Measurements from ENCODE around the gene CLPTM1L. TPM values are rescaled to one million over a fixed set of nuclear protein-coding genes. Genes with fewer than 3 reads are reported as not detected.

Gene CLPTM1L
- total RNA-seq, 1 donor from 2014 or later: 83.2 TPM

DNA sequence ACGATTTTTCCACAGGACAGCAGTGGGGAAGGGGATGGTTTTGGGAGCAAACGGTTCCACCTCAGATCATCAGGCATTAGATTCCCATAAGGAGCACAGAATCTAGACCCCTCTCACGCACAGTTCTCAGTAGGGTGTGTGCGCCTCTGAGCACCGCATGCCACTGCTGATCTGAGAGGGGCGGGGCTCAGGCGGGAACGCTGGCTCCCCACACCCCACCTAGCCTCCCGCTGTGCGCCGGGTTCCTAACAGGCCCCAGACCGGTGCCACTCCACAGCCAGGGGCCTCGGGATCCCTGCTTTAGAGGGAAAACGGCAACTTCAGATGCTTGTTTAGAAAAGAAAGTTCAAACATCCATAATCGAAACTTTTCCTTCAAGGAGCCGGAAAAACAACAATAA lies 70.4 kb downstream of the CLPTM1L start:
- DNase-seq (ENCODE audit: low spot score): no peak

DNA sequence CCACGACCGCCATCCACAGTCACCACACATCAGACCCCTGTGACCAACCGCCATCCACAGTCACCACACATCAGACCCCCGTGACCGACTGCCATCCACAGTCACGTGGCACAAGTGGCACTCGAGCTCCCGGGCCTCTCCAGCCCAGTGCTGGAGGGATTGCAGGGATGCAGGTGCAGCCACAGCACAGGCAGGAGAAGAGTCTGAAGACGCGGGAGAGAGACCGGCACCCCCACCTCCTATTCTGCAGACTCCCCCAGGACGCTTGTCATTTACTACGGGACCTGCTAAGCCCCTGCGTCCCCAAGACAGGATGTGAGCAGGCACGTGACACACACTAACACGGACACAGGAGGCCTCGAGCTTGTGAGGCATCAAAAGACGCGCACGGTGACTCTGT lies 71.2 kb downstream of the CLPTM1L start:
- no peak for DNase-seq (ENCODE audit: low spot score)

DNA sequence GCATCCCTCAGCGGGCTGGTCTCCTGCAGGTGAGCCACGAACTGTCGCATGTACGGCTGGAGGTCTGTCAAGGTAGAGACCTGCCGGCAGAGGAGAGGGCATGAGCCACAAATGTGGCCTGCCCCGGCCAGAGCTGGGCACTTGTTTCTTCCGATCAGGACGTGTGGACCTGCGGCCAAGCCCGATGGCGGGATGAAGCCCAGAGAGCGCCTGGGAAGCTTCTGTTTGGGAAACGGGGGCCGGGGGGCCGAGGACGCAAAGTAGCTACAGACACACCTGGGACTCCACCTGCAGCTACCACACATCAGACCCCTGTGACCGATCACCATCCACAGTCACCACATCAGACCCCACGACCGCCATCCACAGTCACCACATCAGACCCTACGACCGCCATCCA lies 72.7 kb downstream of the CLPTM1L start:
- DNase-seq (ENCODE audit: low spot score): no peak

DNA sequence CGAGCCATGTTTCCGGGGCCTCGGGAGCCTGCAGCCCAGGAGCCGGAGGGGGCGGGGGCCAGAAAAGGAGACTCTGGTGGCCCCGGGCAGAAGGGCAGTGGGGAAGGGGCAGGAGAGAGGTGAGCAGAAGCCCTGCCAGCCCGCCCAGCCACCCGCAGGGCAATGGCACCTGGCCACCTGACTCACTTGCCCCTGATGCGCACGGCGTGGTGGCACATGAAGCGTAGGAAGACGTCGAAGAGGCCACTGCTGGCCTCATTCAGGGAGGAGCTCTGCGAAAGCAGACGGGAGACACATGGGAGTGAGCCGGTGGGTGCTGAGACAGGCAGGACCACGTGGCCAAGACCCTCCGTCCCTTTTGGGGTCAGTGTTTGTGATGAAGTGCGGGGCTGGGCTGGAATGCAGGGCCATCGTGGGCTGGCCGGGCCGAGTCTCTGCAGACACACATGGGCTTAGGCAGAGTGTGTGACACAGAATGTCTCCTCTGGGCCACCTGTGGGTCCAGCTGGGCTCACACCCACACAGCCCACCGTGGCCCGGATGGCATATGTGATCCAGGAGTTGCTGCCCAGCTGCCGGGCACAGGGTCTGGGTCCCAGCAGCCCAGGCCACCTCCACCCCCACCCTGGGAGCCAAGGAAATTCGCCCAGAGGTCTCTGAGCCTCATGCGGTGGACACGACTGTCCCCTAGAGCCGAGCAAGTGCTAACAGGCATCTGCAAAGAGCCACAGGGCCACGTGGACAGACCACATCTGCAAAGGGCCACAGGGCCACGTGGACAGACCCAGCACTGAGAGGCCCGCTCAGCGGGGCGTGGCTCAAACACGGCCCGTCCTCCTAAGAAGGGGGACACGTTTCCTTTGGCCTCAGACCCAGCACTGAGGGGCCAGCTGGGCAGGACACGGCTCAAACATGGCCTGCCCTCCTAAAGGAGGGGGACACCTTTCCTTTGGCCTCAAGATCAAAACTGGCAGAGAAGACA lies 73.7 kb downstream of the CLPTM1L start:
- no peak for DNase-seq (ENCODE audit: low spot score)

DNA sequence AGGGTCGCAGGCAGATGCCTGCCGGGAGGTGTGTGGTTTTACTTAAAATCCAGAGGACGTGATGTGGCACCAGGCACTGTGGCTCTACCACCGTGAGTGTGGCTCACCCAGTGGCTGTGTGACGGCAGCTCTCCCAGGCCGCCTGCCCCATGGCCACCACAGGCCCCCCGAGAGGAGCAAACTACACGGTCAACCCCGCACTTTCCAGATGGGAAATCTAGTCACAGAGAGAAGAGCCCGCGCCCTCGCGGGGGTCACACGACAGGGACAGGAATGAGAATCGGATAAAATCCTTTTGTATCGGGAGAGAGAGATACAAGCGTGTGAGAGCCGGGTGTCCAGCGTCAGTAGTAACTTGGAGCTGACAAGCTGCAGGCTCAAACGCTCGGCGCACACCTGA lies 74.5 kb downstream of the CLPTM1L start:
- no peak for DNase-seq (ENCODE audit: low spot score)

DNA sequence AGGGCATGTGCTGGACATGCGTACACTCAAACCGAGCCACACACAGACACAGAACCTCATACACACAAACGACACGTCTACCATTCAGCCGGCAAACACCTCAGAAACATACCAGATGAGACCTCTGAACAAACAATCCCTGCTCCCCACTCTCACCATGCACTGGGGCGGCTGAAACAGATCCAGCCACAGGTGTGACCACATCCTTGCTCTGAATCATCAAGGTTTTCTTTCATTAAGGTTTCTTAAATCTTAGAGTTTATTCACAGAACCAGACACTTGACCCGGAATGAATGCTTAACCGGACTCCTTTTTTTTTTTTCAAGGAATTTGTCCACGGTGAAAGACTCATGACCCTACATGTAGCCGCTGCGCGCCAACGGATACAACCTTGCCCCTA lies 76.2 kb downstream of the CLPTM1L start:
- no peak for DNase-seq (ENCODE audit: low spot score)

DNA sequence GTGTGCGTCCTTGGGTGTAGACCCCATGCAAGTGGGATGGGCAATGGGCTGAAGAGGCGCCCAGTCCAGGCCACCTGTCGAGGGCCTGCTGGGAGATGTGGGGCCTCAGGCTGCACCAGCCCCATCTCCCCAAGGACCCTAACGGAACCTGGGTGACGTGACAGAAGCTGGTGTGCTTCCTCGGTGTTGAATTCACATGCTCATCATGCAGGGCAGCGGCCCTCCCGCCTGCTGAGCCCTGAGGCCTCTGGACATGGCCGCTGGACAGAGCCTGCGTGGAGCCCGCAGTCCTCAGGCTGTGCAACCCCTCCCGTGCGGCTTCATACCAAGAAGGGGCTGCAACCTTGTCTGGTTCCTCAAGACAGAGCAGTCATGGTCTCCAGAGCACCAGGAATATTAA lies 76.8 kb downstream of the CLPTM1L start:
- no peak for DNase-seq (ENCODE audit: low spot score)

Other genes with a start within 250 kb of the CLPTM1L start
- 344 TPM for gene SLC12A7, start 233.0 kb downstream of the CLPTM1L start, total RNA-seq
- 179 TPM for gene SLC6A19, start 143.5 kb downstream of the CLPTM1L start, total RNA-seq
- gene SLC6A18, start 119.7 kb downstream of the CLPTM1L start, total RNA-seq: not detected
- not detected for gene TERT, start 50.0 kb downstream of the CLPTM1L start, total RNA-seq
- 0.23 TPM for gene SLC6A3, start 100.3 kb upstream of the CLPTM1L start, total RNA-seq
- gene LPCAT1, start 178.9 kb upstream of the CLPTM1L start, total RNA-seq: 119 TPM